LoVo (cell line): ENCODE measurements around the gene TTC28.

ENCODE experiments used
- DNase-seq: peaks from one replicate; pipeline ENCODE4 v3.0.0-alpha.2; 2016; ENCODE audit warnings: low spot score

Gene TTC28

DNA sequence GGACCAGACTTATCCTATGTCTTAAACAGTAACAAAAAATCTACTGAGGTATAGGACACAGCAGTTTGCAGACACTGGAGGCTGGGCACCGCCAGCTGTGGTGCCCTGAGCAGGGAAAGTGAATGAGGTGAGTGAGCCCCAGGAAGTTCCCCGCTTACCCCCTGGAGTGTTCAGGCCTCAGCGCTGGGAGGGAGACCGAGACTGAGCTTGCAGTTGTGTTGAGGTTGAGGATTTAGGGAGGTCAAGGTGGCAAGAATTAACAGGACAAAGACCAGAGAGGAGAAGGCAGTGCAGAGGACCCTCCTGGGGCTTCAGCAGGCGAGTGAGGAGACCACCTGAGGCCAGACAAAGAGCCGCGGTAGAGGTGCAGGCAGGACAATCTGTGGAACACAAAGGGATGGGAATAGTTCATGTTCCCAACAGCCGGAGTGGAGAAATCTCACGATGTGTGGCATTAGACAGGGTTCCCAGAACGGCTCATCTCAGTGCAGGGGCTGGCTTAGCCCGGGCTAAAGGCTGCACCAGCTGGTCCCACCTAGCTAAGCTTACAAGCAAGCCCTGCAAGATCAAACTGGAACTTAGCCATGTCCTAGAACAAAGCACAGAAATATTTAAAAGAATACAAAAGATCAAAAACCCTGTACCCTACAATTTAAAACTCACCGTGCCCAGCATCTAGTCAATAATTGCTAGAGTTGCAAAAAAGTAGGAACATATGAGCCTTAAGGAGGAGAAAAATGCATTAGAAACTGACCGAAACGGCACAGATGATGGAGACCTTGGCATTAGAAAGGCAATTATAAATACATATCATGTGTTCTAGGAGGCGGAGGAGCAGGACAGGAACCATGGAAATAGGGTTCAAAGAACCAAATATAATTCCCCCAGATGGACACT is 713.2 kb downstream of the TTC28 start:
- DNase-seq: no peak

- DNase-seq: no peak
Observed at GRCh38 chr22:27962268-27963044, 717.2 kb downstream of the TTC28 start.

- DNase-seq: no peak
Observed at GRCh38 chr22:27961680-27962079, 718.0 kb downstream of the TTC28 start.

- DNase-seq: no peak
Observed at GRCh38 chr22:27961182-27961581, 718.5 kb downstream of the TTC28 start.

- DNase-seq: no peak
Observed at GRCh38 chr22:27959335-27960090, 720.1 kb downstream of the TTC28 start.

DNA sequence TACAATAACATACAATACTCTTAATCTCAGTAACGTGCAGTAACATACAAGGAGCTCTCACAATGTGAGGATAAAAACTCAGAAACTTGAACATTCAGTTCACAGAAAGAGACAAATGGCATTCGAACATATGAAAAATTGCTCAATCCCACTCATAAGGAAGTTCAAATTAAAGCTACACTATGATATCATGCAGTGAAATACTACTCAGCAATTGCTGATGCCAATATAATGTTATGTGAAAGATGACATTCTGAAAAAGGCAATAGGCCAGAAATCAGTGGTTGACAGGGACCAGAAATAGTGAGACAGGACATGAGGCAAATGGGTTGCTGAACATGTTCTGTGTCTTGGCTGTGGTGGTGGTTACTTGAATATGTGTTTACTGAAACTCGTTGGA is 726.9 kb downstream of the TTC28 start:
- no peak for DNase-seq

- no peak for DNase-seq
Observed at GRCh38 chr22:27952091-27952490, 727.5 kb downstream of the TTC28 start.

DNA sequence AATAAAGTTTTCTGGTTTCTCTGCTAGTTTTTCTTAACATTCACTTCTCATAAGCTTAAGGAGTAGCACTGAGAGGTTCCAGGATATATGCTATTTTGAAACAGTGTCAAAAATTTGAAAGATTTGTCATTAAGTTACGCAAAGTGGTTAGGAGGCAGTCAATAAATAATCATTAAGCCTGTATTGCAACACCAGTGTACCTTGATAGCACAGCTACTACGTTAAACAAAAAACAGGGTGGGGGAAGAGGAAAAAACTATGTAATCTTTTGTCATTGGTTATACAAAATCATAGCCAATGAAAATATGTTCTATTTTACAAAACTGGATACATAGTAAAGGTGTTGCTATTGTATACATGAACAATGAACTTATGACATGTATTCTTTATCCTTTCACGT is 730.2 kb downstream of the TTC28 start:
- no peak for DNase-seq

GRCh38 chr22:27948569-27948968 is 731.1 kb downstream of the TTC28 start:
- no peak for DNase-seq

- DNase-seq: no peak
Observed at GRCh38 chr22:27947448-27947847, 732.2 kb downstream of the TTC28 start.

GRCh38 chr22:27941143-27941542 is 738.5 kb downstream of the TTC28 start:
- no peak for DNase-seq

DNA sequence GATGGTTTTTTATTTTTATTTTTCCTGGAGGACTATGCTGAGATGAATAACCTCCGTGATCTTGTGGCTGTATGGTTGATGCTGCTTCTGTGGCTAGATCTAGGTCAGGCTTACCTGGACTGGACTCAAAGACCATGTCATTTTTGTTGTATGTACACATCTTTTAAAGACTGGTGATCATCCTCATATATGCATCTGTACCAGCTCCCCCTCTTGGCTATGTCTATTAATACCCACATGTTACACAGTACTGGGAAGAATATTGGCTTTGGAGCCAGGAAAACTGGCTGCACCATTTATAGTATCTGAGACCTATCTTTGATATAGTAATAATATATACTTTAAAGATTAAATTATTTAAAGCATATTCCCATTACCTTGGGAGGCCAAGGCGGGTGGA is 742.2 kb downstream of the TTC28 start:
- DNase-seq: no peak

DNA sequence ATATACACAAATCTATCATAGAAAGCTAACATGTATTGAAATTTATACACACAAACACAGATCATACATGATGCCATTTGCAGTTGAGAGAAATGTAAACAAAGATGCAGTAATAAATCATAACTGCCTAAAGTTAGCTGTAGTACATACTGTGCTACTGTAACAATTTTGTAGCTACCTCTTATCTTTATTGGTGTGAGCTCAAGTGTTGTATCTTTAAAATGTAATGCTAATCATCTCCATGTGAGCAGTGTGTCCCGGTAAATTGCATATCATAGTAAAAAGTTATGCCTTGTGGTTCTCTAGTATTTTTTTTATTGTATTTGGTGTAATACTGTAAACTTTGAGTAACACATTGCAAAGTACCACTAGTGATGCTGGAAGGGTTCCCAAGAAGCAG is 743.7 kb downstream of the TTC28 start:
- DNase-seq: no peak

DNA sequence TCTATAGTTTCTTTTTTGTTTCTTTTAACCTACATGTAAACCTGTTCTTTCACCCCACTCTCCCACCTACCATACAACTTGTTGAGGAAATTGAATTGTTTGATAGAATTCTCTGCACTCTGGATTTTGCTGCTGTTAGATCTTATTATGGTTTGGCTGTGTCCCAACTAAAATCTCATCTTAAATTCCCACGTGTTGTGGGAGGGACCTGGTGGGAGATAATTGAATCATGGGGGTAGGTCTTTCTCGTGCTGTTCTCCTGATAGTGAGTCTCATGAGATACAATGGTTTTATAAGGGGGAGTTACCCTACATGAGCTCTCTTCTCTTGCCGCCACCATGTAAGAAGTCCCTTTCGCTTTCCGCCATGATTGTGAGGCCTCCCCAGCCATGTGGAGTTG is 745.6 kb downstream of the TTC28 start:
- DNase-seq: no peak

DNA sequence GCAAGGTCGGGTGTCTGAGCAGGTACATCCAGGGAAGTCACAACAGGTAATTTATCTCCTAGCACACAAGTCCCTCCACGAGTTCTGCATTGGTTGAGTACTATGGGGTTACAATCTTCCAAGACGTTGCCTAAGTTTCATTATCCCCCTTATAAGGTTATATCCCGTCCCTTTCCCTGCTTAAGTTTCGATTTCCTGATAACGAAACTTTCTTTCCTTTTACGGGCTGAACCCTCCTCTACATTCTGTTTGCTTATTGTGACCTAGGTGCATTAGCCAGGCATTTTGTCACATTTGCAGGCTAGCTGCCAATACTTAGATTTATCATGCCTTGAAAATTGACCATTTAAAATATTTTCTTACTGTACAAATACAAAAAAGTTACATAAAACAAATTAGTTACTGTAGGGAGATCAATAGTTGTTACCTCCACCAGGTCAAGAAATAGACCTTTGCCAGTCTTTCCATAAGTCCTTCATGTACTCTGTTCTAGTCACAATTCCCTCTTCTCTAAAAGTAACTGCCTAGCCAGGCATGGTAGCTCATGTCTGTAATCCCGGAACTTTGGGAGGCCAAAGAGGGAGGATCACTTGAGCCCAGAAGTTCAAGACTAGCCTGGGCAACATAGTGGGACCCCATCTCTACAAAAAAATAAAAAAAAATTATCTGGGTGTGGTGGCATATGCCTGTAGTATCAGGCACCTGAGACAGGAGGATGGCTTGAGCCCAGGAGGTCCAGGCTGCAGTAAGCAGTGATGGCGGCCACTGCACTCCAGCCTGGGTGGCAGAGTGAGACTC is 746.3 kb downstream of the TTC28 start:
- DNase-seq: peak; percentile 38

DNA sequence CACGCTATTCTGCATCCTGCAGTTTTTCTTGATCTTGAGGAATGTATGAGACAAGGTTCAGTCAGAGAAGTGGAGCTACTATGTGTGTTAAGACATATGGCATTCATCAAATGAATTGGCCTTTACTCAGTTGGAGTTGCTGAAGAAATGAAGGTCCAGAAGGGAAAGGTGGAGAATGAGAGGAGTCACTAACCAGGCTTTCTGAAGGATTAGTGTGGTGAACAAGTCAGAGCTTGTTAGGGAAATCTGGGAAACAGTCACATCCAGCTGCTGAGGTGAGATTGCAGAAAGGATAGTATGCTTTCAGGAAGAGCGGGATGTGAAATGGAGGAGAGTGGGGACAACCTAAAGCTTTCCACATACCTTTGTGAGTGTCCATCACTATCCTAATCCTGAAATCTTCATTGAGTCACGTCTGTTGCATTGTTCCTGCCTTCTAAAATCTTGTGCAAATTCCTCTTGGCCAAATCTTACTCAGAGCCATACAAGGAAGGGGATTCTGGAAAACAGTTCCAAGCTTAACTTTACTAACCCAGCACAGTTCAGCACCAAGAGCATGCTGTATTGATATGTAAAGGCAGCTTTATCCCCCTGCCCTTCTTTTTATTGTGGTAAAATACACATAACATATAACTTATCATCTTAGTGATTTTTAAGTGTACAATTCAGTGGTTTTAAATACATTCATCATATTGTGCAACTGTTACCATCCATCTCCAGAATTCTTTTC is 749.1 kb downstream of the TTC28 start:
- no peak for DNase-seq
